OCI-LY3 (cell line): ENCODE results near the gene ZSCAN5A.

ENCODE experiments used
- H2AFZ ChIP-seq: fragments of 200-600, 300-600 bp; shearing (Covaris generic); 2 replicates; pipeline ENCODE4 v1.6.0; 2014; ENCODE audit warnings: antibody characterized with exemption, low read depth, low read length
- H3K27ac ChIP-seq: fragments of 200-600, 300-600 bp; sonication (generic); 2 replicates; pipeline ENCODE4 v1.5.1; 2014; ENCODE audit warnings: mild to moderate bottlenecking, low read length, moderate library complexity, mixed read lengths
- H3K27me3 ChIP-seq: fragments of 200-600, 300-600 bp; sonication (generic); 2 replicates; pipeline ENCODE4 v1.6.1; 2014; ENCODE audit warnings: low read depth, low read length, mixed read lengths
- H3K36me3 ChIP-seq: fragments of 200-600, 300-600 bp; sonication (generic); replicated peaks from 2 replicates; pipeline ENCODE3; 2014; ENCODE audit warnings: low read depth, low read length, mixed read lengths
- H3K4me1 ChIP-seq: fragments of 300-600, 200-600 bp; sonication (generic); 2 replicates; pipeline ENCODE4 v1.6.1; 2014; ENCODE audit warnings: low read length, mixed read lengths
- H3K4me2 ChIP-seq: fragments of 200-600, 300-600 bp; sonication (generic); 2 replicates; pipeline ENCODE4 v1.6.1; 2014; ENCODE audit warnings: low read length, mixed read lengths
- H3K4me3 ChIP-seq: fragments of 300-600, 200-600 bp; sonication (generic); 2 replicates; pipeline ENCODE4 v1.5.1; 2014; ENCODE audit warnings: antibody characterized with exemption, mild to moderate bottlenecking, low read length, moderate library complexity
- H3K79me2 ChIP-seq: fragments of 300-600, 200-600 bp; shearing (Covaris generic); 2 replicates; pipeline ENCODE4 v1.6.1; 2014; ENCODE audit warnings: mild to moderate bottlenecking, low read length, mixed read lengths
- H3K9ac ChIP-seq: fragments of 300-600, 200-600 bp; shearing (Covaris generic); 2 replicates; pipeline ENCODE4 v1.6.0; 2014; ENCODE audit warnings: mild to moderate bottlenecking, low read length, moderate library complexity
- H3K9me3 ChIP-seq: fragments of 200-600, 300-600 bp; shearing (Covaris generic); 2 replicates; pipeline ENCODE4 v1.6.1; 2014; ENCODE audit warnings: low read length, mixed read lengths; ENCODE audit not compliant: insufficient read depth
- H4K20me1 ChIP-seq: fragments of 200-600, 300-600 bp; sonication (generic); 2 replicates; pipeline ENCODE4 v1.6.1; 2016; ENCODE audit warnings: low read length, mixed read lengths; ENCODE audit not compliant: insufficient read depth
- CTCF ChIP-seq: fragments of 200-600, 300-600 bp; sonication (generic); IDR thresholded peaks from 2 replicates; pipeline ENCODE4 v1.5.1; 2014; ENCODE audit warnings: antibody characterized with exemption, low read length, low read depth
- EZH2phosphoT487 ChIP-seq: fragments of 200-600 bp; shearing (Covaris generic); IDR thresholded peaks from 2 replicates; pipeline ENCODE4 v1.6.1; 2018; ENCODE audit warnings: antibody characterized with exemption, mixed run types, low read depth

Gene ZSCAN5A

GRCh38 chr19:56284746-56285145 lies 29.9 kb downstream of the ZSCAN5A start:
- Histone ChIP-seq H3K4me3 (no peak overlapping the region), H2AFZ (no peak overlapping the region), H3K4me2 (no peak overlapping the region), H3K79me2 (no peaks in the 10 kb centered on the region), H4K20me1 (no peaks in the 10 kb centered on the region), H3K36me3 (no peaks in the 10 kb centered on the region), H3K9me3 (no peaks in the 10 kb centered on the region), H3K27ac (no peak overlapping the region), H3K4me1 (no peaks in the 10 kb centered on the region), H3K9ac (no peak overlapping the region), H3K27me3 (no peaks in the 10 kb centered on the region)
- TF ChIP-seq EZH2phosphoT487 (no peak), CTCF (no peak)

- Histone ChIP-seq H3K36me3 (no peaks in the 10 kb centered on the region), H3K79me2 (no peaks in the 10 kb centered on the region), H3K27ac (no peak overlapping the region), H3K9me3 (no peaks in the 10 kb centered on the region), H3K9ac (no peak overlapping the region), H3K4me1 (no peaks in the 10 kb centered on the region), H4K20me1 (no peaks in the 10 kb centered on the region), H2AFZ (no peak overlapping the region), H3K4me3 (no peak overlapping the region), H3K27me3 (no peaks in the 10 kb centered on the region), H3K4me2 (no peak overlapping the region)
- no peak for TF ChIP-seq EZH2phosphoT487
Observed at GRCh38 chr19:56282809-56283208, 31.8 kb downstream of the ZSCAN5A start.

GRCh38 chr19:56273563-56274117 lies 41.0 kb downstream of the ZSCAN5A start:
- Histone ChIP-seq H3K4me1 (no peaks in the 10 kb centered on the region), H3K36me3 (peaks cover 4% of the 10 kb centered on the region), H3K79me2 (no peaks in the 10 kb centered on the region), H3K9me3 (no peaks in the 10 kb centered on the region), H3K9ac (no peak overlapping the region), H3K27me3 (no peaks in the 10 kb centered on the region), H2AFZ (no peak overlapping the region), H3K27ac (no peak overlapping the region), H3K4me2 (no peak overlapping the region), H4K20me1 (no peaks in the 10 kb centered on the region), H3K4me3 (no peak overlapping the region)
- TF ChIP-seq CTCF (no peak), EZH2phosphoT487 (no peak)

- Histone ChIP-seq H3K9ac (no peak within 1 kb of the TSS), H3K36me3 (peaks cover 4% of the 10 kb centered on the region), H2AFZ (no peak within 1 kb of the TSS), H3K27me3 (no peaks in the 10 kb centered on the region), H3K9me3 (no peaks in the 10 kb centered on the region), H3K27ac (no peak within 1 kb of the TSS), H3K4me1 (no peaks in the 10 kb centered on the region), H4K20me1 (no peaks in the 10 kb centered on the region), H3K4me2 (no peak within 1 kb of the TSS), H3K4me3 (no peak within 1 kb of the TSS), H3K79me2 (no peaks in the 10 kb centered on the region)
- no peak for TF ChIP-seq CTCF
- no peak for TF ChIP-seq EZH2phosphoT487
Observed at GRCh38 chr19:56272161-56272798, 42.4 kb downstream of the ZSCAN5A start, which contains the start of gene EDDM13. TSS of gene EDDM13 (plus strand) at chr19:56272748. CDS start at chr19:56272835, 87 bp downstream.
